Measurements from ENCODE around the gene SLC30A4. TPM values are rescaled to one million over a fixed set of nuclear protein-coding genes. Genes with fewer than 3 reads are reported as not detected.
A peak's percentile ranks its signal among the peaks of the same experiment; 100 is the strongest.

Gene SLC30A4
- total RNA-seq: 1 to 10 TPM; 1.0 to 2.2 (median 1.4) TPM
- 1 to 10 TPM in 1 of 2 donors, under 1 TPM in 1; 0.80 to 1.9 TPM for polyA plus RNA-seq

DNA sequence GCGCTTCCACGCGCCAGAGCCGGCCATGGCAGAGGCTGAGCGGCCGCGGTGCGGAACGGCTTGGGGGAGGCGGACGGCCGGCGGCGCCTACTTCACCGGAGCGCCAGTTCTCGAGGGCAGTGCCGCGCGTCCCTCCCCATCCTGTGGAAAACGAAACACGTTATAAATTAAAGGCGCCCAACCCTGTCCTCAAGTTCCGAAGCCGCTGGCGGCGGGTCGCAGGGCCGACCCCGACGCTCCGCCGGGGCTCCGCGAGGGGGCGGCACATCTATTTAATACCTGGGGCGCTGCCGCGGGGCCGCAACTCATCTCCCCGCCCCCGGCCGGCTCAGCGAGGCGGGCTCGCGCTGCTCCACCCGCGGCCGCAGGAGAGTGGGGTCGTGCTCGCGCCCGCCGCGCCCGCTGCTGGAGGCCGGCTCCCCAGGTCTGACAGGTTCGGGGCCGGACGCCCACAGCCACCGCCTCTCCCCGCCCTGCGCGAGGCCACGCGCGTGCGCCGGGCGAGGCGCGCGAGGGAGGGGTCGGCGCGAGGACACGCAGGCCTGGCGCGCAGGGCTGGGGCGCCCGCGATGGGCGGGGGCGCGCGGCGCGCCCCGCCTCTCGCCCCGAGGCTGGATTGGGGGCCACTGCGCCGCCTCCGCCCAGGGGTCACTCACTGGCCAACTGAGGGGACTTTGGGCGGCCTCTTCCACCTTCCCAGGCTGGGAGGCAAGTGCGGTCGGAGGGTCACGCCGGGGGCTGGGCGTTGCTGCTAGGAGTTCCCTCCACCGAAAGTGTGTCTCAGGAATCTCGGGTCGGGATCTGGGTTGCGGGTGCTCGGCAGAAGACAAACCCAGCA is at the start of gene SLC30A4:
Gene SLC30A4 (minus strand): TSS at position 428 of the 838 bp plus-strand sequence. CDS start 401 bp downstream, at position 27.
- H3K4me3 ChIP-seq: peak within 1 kb of the TSS; percentile 72 to 87 (median 78)
- intact Hi-C loops (cut with DNase I): loop anchor here in 1 of 3 donors (10.0 kb wide), 1 partner anchor 92 kb away; no protein-coding TSS in a partner anchor
- H3K27me3 ChIP-seq: no peaks in the 10 kb centered on the region
- peak; percentile 87 to 96 (median 91) for ATAC-seq
- 1% methylated on average over 67 to 106 of the region's 106 CpGs for WGBS, 2 donors
- H3K9me3 ChIP-seq: no peaks in the 10 kb centered on the region
- peaks cover 0 to 10% (median 8%) of the 10 kb centered on the region in 3 donors for H3K4me1 ChIP-seq
- no peaks in the 10 kb centered on the region for H3K36me3 ChIP-seq
- peak within 1 kb of the TSS; percentile 46 to 77 (median 64) for H3K27ac ChIP-seq
- no peak for FAIRE-seq
- TF ChIP-seq CTCF (IDR thresholded peaks at IDR 0.05): peak in 2 of 4 donors; percentile 11 to 15
- DNase-seq: peak; percentile 56 to 88 (median 70)

- DNase-seq (no peak), FAIRE-seq (no peak), ATAC-seq (no peak)
- Histone ChIP-seq H3K4me1 (no peaks in the 10 kb centered on the region), H3K27ac (no peak overlapping the region), H3K36me3 (no peaks in the 10 kb centered on the region), H3K27me3 (no peaks in the 10 kb centered on the region), H3K4me3 (no peak overlapping the region), H3K9me3 (no peaks in the 10 kb centered on the region)
- intact Hi-C loops (cut with DNase I): no loop called here
- 28 to 29% methylated on average over 3 of the region's 3 CpGs for WGBS, 2 donors
- TF ChIP-seq CTCF (IDR thresholded peaks at IDR 0.05): no peak
These were observed 33.5 kb upstream of the SLC30A4 start for GRCh38 chr15:45555934-45556608.

- WGBS, 2 donors: 62 to 70% methylated on average over 3 of the region's 3 CpGs
- FAIRE-seq (no peak), DNase-seq (no peak), ATAC-seq (no peak)
- H3K4me3 ChIP-seq: no peak overlapping the region
- intact Hi-C loops (cut with DNase I): no loop called here
- H3K27me3 ChIP-seq: no peaks in the 10 kb centered on the region
- no peaks in the 10 kb centered on the region for H3K4me1 ChIP-seq
- no peaks in the 10 kb centered on the region for H3K36me3 ChIP-seq
- H3K9me3 ChIP-seq: no peaks in the 10 kb centered on the region
- no peak for TF ChIP-seq CTCF (IDR thresholded peaks at IDR 0.05)
- no peak overlapping the region for H3K27ac ChIP-seq
These were observed 29.1 kb upstream of the SLC30A4 start for GRCh38 chr15:45551676-45552075.

- no peaks in the 10 kb centered on the region for H3K4me1 ChIP-seq
- intact Hi-C loops (cut with DNase I): no loop called here
- no peaks in the 10 kb centered on the region for H3K36me3 ChIP-seq
- H3K27ac ChIP-seq: no peak overlapping the region
- no peak for TF ChIP-seq CTCF (IDR thresholded peaks at IDR 0.05)
- WGBS, 2 donors: 79 to 84% methylated on average over 3 of the region's 3 CpGs
- no peaks in the 10 kb centered on the region for H3K27me3 ChIP-seq
- no peaks in the 10 kb centered on the region for H3K9me3 ChIP-seq
- no peak for DNase-seq
- no peak for ATAC-seq
- H3K4me3 ChIP-seq: no peak overlapping the region
- FAIRE-seq: no peak
These were observed 27.9 kb upstream of the SLC30A4 start for GRCh38 chr15:45550436-45550835.
